Common myeloid progenitor, CD34-positive (primary cell): ENCODE measurements around the gene CENPA.
A peak's percentile ranks its signal among the peaks of the same experiment; 100 is the strongest.

Source experiments
- CTCF ChIA-PET: fragments of 350-600 bp; sonication (Branson Sonifier 250); formaldehyde crosslinking; loops from one replicate; lab custom pipeline; 2021; ENCODE audit warnings: antibody characterized with exemption; lab: Charles Lee
- POLR2A ChIA-PET: fragments of 350-600 bp; sonication (Branson Sonifier 250); formaldehyde crosslinking; loops from one replicate; lab custom pipeline; 2021; ENCODE audit warnings: antibody characterized with exemption; lab: Charles Lee
- DNase-seq, 3 donors: peaks; one replicate each; pipeline versions ENCODE4 v3.0.0 to v3.0.0-alpha.2; 2013
- H3K27ac ChIP-seq, 2 experiments: 1 replicate in 1 of 2; 2 replicates in 1 of 2; pipeline ENCODE4 v1.7.0; 2013; ENCODE audit warnings: inconsistent platforms in 2 of 2, low read length in 2 of 2, mild to moderate bottlenecking in 2 of 2, low read depth in 1 of 2, moderate library complexity in 1 of 2; ENCODE audit not compliant: severe bottlenecking in 2 of 2, insufficient read depth in 1 of 2, poor library complexity in 1 of 2
- H3K27me3 ChIP-seq, 5 experiments: replicated peaks in 2 of 5; 1 replicate in 3 of 5; 2 replicates in 2 of 5; pipeline versions ENCODE4 v1.6.1 to v1.7.0; 2013; ENCODE audit warnings: low read length in 4 of 5, mild to moderate bottlenecking in 2 of 5, moderate library complexity in 2 of 5, inconsistent platforms in 1 of 5; ENCODE audit not compliant: insufficient read depth in 5 of 5, control insufficient read depth in 4 of 5
- H3K36me3 ChIP-seq, 4 experiments: 1 replicate in 2 of 4; 2 replicates in 2 of 4; pipeline versions ENCODE4 v1.6.1 to v1.7.0; 2013; ENCODE audit warnings: low read length in 3 of 4, control low read depth in 1 of 4, mild to moderate bottlenecking in 1 of 4; ENCODE audit not compliant: control insufficient read depth in 4 of 4, insufficient read depth in 4 of 4
- H3K4me1 ChIP-seq, 4 experiments: 1 replicate in 3 of 4; 2 replicates in 1 of 4; pipeline versions ENCODE4 v1.6.1 to v1.7.1; 2013; ENCODE audit warnings: low read length in 3 of 4, mild to moderate bottlenecking in 3 of 4, control low read depth in 1 of 4, inconsistent platforms in 1 of 4, moderate library complexity in 1 of 4; ENCODE audit not compliant: control insufficient read depth in 4 of 4, insufficient read depth in 4 of 4; ENCODE audit errors: control extremely low read depth in 1 of 4
- H3K4me3 ChIP-seq, 7 experiments: 1 replicate in 4 of 7; 2 replicates in 3 of 7; pipeline versions ENCODE4 v1.5.1 to v1.7.0; 2013; ENCODE audit warnings: mild to moderate bottlenecking in 7 of 7, low read length in 6 of 7, moderate library complexity in 6 of 7, inconsistent platforms in 2 of 7, low read depth in 2 of 7, control low read depth in 1 of 7; ENCODE audit not compliant: insufficient read depth in 4 of 7, control insufficient read depth in 1 of 7; ENCODE audit errors: extremely low read depth in 1 of 7
- H3K9me3 ChIP-seq, 5 experiments: 1 replicate in 4 of 5; 2 replicates in 1 of 5; pipeline versions ENCODE4 v1.6.1 to v1.7.1; 2013; ENCODE audit warnings: low read length in 4 of 5, mild to moderate bottlenecking in 2 of 5, inconsistent platforms in 1 of 5, low read depth in 1 of 5, moderate library complexity in 1 of 5; ENCODE audit not compliant: control insufficient read depth in 4 of 5, insufficient read depth in 2 of 5; ENCODE audit errors: control extremely low read depth in 1 of 5
- WGBS: methylation state at CpG from one replicate; pipeline ENCODE4 v1.1.5; 2013; ENCODE audit not compliant: insufficient coverage; 5-methylcytosine and 5-hydroxymethylcytosine counted together

Gene CENPA

GRCh38 chr2:26765475-26766200 is 20.2 kb upstream of the CENPA start:
- 98% methylated on average over 7 of the region's 10 CpGs for WGBS
- Histone ChIP-seq H3K27me3 (no peaks in the 10 kb centered on the region), H3K9me3 (no peaks in the 10 kb centered on the region), H3K36me3 (no peaks in the 10 kb centered on the region), H3K27ac (no peak overlapping the region), H3K4me1 (peaks cover 4 to 57% (median 50%) of the 10 kb centered on the region in 4 experiments), H3K4me3 (peak overlapping the region in 1 of 7 experiments; percentile 80)
- ChIA-PET CTCF (interaction anchor here (1.2 kb wide), 1 partner anchor 19 kb away, joined by 5 read pairs; no protein-coding TSS in a partner anchor), POLR2A (no interaction called here)
- no peak for DNase-seq

DNA sequence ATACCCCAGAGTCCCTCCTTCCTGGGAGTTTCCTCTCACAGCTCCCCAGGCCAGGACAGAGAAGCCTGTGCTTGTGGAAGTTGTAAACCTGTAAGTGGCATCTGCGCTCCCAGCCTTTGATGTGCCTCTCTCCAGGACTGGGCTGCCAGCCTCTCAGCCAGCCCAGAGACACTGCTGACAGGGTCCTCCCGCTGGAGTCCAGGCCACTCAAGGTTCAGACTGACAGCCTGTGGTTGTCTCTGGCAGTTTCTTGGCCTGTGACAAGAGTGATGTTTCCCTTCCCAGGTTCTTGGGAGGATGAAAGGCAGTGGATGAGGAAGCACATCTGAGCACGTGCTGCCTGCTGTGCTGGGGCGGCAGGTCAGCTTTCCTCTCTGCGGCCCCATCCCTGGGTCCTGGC is 18.7 kb upstream of the CENPA start:
- Histone ChIP-seq H3K27me3 (no peaks in the 10 kb centered on the region), H3K4me1 (peaks cover 4 to 70% (median 58%) of the 10 kb centered on the region in 4 experiments), H3K27ac (no peak overlapping the region), H3K4me3 (no peak overlapping the region), H3K9me3 (no peaks in the 10 kb centered on the region), H3K36me3 (no peaks in the 10 kb centered on the region)
- 27% methylated on average over 5 of the region's 5 CpGs for WGBS
- ChIA-PET CTCF (interaction anchor here (1.0 to 1.5 kb wide), 4 partner anchors 10 to 24 kb away, joined by 3 to 5 read pairs (median 3); no protein-coding TSS in a partner anchor), POLR2A (no interaction called here)
- peak in 1 of 3 donors; percentile 33 for DNase-seq

- 100% methylated on average over 3 of the region's 5 CpGs for WGBS
- ChIA-PET POLR2A (no interaction called here), CTCF (interaction anchor here (0.5 to 1.5 kb wide), 5 partner anchors 9 to 32 kb away, joined by 3 to 4 read pairs (median 3); no protein-coding TSS in a partner anchor)
- H3K9me3 ChIP-seq = no peaks in the 10 kb centered on the region
- peaks cover 4 to 79% (median 65%) of the 10 kb centered on the region in 4 experiments for H3K4me1 ChIP-seq
- no peak overlapping the region for H3K27ac ChIP-seq
- H3K4me3 ChIP-seq = peak overlapping the region in 1 of 7 experiments; percentile 26
- peak in 2 of 3 donors; percentile 40 to 49 for DNase-seq
- no peaks in the 10 kb centered on the region for H3K36me3 ChIP-seq
- H3K27me3 ChIP-seq = no peaks in the 10 kb centered on the region
Measured at GRCh38 chr2:26767894-26768487, 17.9 kb upstream of the CENPA start.

GRCh38 chr2:26768759-26769088 is 17.1 kb upstream of the CENPA start:
- ChIA-PET CTCF (interaction anchor here (0.5 to 1.4 kb wide), 8 partner anchors 9 to 77 kb away, joined by 3 to 6 read pairs (median 4); partner anchors contain the start of gene CENPA), POLR2A (interaction anchor here (0.6 to 0.9 kb wide), 3 partner anchors 17 to 31 kb away, joined by 3 to 5 read pairs (median 4); no protein-coding TSS in a partner anchor)
- WGBS = 91% methylated on average over 3 of the region's 3 CpGs
- H3K9me3 ChIP-seq = no peaks in the 10 kb centered on the region
- H3K27me3 ChIP-seq = no peaks in the 10 kb centered on the region
- DNase-seq = no peak
- H3K36me3 ChIP-seq = no peaks in the 10 kb centered on the region
- H3K4me3 ChIP-seq = no peak overlapping the region
- no peak overlapping the region for H3K27ac ChIP-seq
- H3K4me1 ChIP-seq = peaks cover 4 to 76% (median 65%) of the 10 kb centered on the region in 4 experiments

- WGBS = 9% methylated on average over 11 of the region's 14 CpGs
- H3K27me3 ChIP-seq = no peaks in the 10 kb centered on the region
- peak; percentile 93 to 99 (median 99) for DNase-seq
- no peaks in the 10 kb centered on the region for H3K9me3 ChIP-seq
- peaks cover 4 to 74% (median 63%) of the 10 kb centered on the region in 4 experiments for H3K4me1 ChIP-seq
- H3K36me3 ChIP-seq = peaks cover 0 to 4% (median 1%) of the 10 kb centered on the region in 4 experiments
- ChIA-PET CTCF (interaction anchor here (0.9 to 1.4 kb wide), 7 partner anchors 8 to 77 kb away, joined by 3 to 6 read pairs (median 4); partner anchors contain the start of gene CENPA), POLR2A (interaction anchor here (0.6 to 0.9 kb wide), 3 partner anchors 16 to 31 kb away, joined by 3 to 5 read pairs (median 4); no protein-coding TSS in a partner anchor)
- H3K4me3 ChIP-seq = peak overlapping the region in 4 of 7 experiments; percentile 19 to 54 (median 38)
- H3K27ac ChIP-seq = peak overlapping the region in 1 of 2 experiments; percentile 37
Measured at GRCh38 chr2:26769089-26769761, 16.6 kb upstream of the CENPA start.

- DNase-seq = peak; percentile 44 to 57 (median 49)
- 100% methylated on average over 3 of the region's 6 CpGs for WGBS
- ChIA-PET CTCF (interaction anchor here (1.3 to 1.9 kb wide), 2 partner anchors 10 to 25 kb away, joined by 3 to 4 read pairs; no protein-coding TSS in a partner anchor), POLR2A (no interaction called here)
- Histone ChIP-seq H3K27me3 (no peaks in the 10 kb centered on the region), H3K4me3 (no peak overlapping the region), H3K9me3 (no peaks in the 10 kb centered on the region), H3K36me3 (peaks cover 0 to 22% (median 12%) of the 10 kb centered on the region in 4 experiments), H3K4me1 (peaks cover 4 to 61% (median 52%) of the 10 kb centered on the region in 4 experiments), H3K27ac (no peak overlapping the region)
Measured at GRCh38 chr2:26770986-26771586, 14.8 kb upstream of the CENPA start.
